Tibial nerve (tissue), 4 donors: Measurements from ENCODE around the gene DOCK2.

Source experiments
- EP300 ChIP-seq, 2 donors: sonication (generic); formaldehyde crosslinking; IDR thresholded peaks; one replicate each; pipeline ENCODE4 v1.6.1; 2017; ENCODE audit warnings: antibody characterized with exemption in 2 of 2, mild to moderate bottlenecking in 1 of 2
- POLR2A ChIP-seq, 2 donors: fragments of 450-650 bp; IDR thresholded peaks; one replicate each; pipeline ENCODE4 v1.6.1; 2017; ENCODE audit warnings: antibody characterized with exemption in 2 of 2, mild to moderate bottlenecking in 2 of 2, moderate library complexity in 2 of 2
- TF ChIP-seq, protein P1 (sequence below), 5 experiments: fragments of 200-600 bp in 3 of 5; fragments of 450-650 bp in 2 of 5; sonication (generic) in 3 of 5; IDR thresholded peaks; one replicate each; pipeline ENCODE4 v1.5.1; 2016 to 2019; ENCODE audit warnings: antibody characterized with exemption in 5 of 5, mild to moderate bottlenecking in 3 of 5, moderate library complexity in 2 of 5

DNA sequence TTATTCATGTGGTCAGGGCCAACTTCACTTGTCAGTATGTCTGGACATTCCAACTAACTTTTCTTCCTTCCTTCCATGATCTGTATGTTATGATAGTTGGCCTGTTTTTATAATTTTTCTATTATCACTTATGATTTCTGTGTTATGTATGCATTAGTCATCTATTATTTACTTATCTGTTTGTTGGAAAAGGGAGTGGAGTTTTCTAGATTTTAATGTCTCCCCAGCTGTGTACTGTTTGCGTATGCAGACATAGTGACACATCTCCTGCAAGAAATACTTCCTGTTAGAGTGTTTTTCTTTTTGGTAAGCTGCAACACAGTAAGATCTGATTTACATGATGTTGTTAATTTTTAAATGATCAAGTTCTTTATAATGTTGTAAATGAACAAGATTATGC, 351.9 kb downstream of the DOCK2 start:
- TF ChIP-seq, protein P1, sequence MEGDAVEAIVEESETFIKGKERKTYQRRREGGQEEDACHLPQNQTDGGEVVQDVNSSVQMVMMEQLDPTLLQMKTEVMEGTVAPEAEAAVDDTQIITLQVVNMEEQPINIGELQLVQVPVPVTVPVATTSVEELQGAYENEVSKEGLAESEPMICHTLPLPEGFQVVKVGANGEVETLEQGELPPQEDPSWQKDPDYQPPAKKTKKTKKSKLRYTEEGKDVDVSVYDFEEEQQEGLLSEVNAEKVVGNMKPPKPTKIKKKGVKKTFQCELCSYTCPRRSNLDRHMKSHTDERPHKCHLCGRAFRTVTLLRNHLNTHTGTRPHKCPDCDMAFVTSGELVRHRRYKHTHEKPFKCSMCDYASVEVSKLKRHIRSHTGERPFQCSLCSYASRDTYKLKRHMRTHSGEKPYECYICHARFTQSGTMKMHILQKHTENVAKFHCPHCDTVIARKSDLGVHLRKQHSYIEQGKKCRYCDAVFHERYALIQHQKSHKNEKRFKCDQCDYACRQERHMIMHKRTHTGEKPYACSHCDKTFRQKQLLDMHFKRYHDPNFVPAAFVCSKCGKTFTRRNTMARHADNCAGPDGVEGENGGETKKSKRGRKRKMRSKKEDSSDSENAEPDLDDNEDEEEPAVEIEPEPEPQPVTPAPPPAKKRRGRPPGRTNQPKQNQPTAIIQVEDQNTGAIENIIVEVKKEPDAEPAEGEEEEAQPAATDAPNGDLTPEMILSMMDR (IDR thresholded peaks at IDR 0.05), result no peak
- TF ChIP-seq EP300 (IDR thresholded peaks at IDR 0.05) (no peak), POLR2A (IDR thresholded peaks at IDR 0.05) (no peak)
